Right lobe of liver (tissue), 4 donors: ENCODE measurements around the gene DCTN3.

ENCODE experiments used
- CTCF ChIP-seq, 4 donors: fragments of 200-600 bp in 3 of 4; fragments of 450-650 bp in 1 of 4; IDR thresholded peaks; one replicate each; pipeline versions ENCODE4 v1.5.1 to v1.8.0; 2016 to 2022; ENCODE audit warnings: antibody characterized with exemption in 4 of 4, mild to moderate bottlenecking in 2 of 4
- POLR2A ChIP-seq: fragments of 450-650 bp; IDR thresholded peaks from one replicate; pipeline ENCODE4 v1.6.1; 2017; ENCODE audit warnings: antibody characterized with exemption, mild to moderate bottlenecking
- donor health status: DM: no; HTN: no; CAD: no.
- donor health status: DM: no; HTN: no; CAD: no.
- donor health status: DM: no; HTN: yes; CAD: no.

GRCh38 chr9:34633166-34633565, 12.9 kb upstream of the DCTN3 start:
- TF ChIP-seq CTCF (IDR thresholded peaks at IDR 0.05) (no peak), POLR2A (no peak)
